Pancreas (tissue), 10 donors: ENCODE results near the gene FTO. TPM values are rescaled to one million over a fixed set of nuclear protein-coding genes. Genes with fewer than 3 reads are reported as not detected.
A peak's percentile ranks its signal among the peaks of the same experiment; 100 is the strongest.

Source experiments
- ATAC-seq, 4 donors: fragments of 200-7000 bp; cut with Tn5 transposase; one replicate each; pipeline versions ENCODE4 v1.8.0 to v1.9.1; 2020; ENCODE audit warnings: mild to moderate bottlenecking in 4 of 4, moderate library complexity in 4 of 4
- DNase-seq, 6 donors: peaks; one replicate each; pipeline ENCODE4 v3.0.0-alpha.2; 2020
- FAIRE-seq: peaks from 2 replicates; lab custom pipeline; 2012; peaks lifted over from hg19 to GRCh38; lab: Jason Lieb, UNC
- H3K27ac ChIP-seq, 4 donors: fragments of 200-600 bp; sonication (generic); 1 replicate in 3 of 4; 2 replicates in 1 of 4; pipeline versions ENCODE4 v1.5.0 to v1.8.0; 2020
- H3K27me3 ChIP-seq, 4 donors: fragments of 200-600 bp; one replicate each; pipeline ENCODE4 v1.8.0; 2021
- H3K36me3 ChIP-seq, 3 donors: fragments of 200-600 bp; sonication (generic) in 1 of 3; one replicate each; pipeline versions ENCODE4 v1.5.0 to v1.8.0; 2020 to 2021
- H3K4me1 ChIP-seq, 3 donors: fragments of 200-600 bp; one replicate each; pipeline ENCODE4 v1.8.0; 2021
- H3K4me3 ChIP-seq, 4 donors: fragments of 200-600 bp; sonication (generic) in 2 of 4; one replicate each; pipeline versions ENCODE4 v1.5.0 to v1.8.0; 2020 to 2021
- H3K9me3 ChIP-seq, 4 donors: fragments of 200-600 bp; one replicate each; pipeline ENCODE4 v1.8.0; 2021
- CTCF ChIP-seq, 4 donors: fragments of 200-600 bp; sonication (generic) in 3 of 4; IDR thresholded peaks; one replicate each; pipeline versions ENCODE4 v1.5.0 to v1.8.0; 2021; ENCODE audit warnings: antibody characterized with exemption in 4 of 4
- WGBS, 2 donors: extraction: QIAGEN DNeasy Blood & Tissue Kit; methylation state at CpG; one replicate each; pipeline ENCODE4 v1.1.7; 2013; 5-methylcytosine and 5-hydroxymethylcytosine counted together
- intact Hi-C, 3 donors: fragments of 100-400 bp; cut with DNase I; formaldehyde crosslinking; loops; one replicate each; pipeline versions ENCODE4 v1.11.1 to v1.14.2; 2022
- polyA plus RNA-seq, 2 donors: library from polyadenylated mRNA; stranded (reverse); fragments of 200-250 nt; gene quantifications; one replicate each; pipeline ENCODE4 v1.2.3, GENCODE V29; 2013
- total RNA-seq, 6 donors: library from RNA; stranded (reverse); fragmentation: NEBNext Ultra II Directional in 4 of 6; extraction: Animal tissue kit (Norgen Biotek cat#: 25700) in 4 of 6; gene quantifications; one replicate each; pipeline versions ENCODE4 v1.2.1 to v1.2.4, GENCODE V29; 2021 to 2023
- donor health status: healthy with polysubstance abuse.
- donor health status: DM: no; HTN: no; CAD: no; lungs with moderate emphysema.
- donor health status: DM: no; HTN: no; CAD: no.
- donor health status: control.
- donor health status: control.
- donor health status: Bipolar disorder and iron deficiency.
- donor health status: DM: yes; HTN: yes; CAD: no.
- donor health status: DM: no; HTN: no; CAD: no.
- donor health status: DM: no; HTN: no; CAD: no.
- donor health status: DM: yes; HTN: yes; CAD: no.

Gene FTO
- total and polyA plus RNA-seq, 8 donors = 7.6 to 45.0 (median 31.7) TPM

DNA sequence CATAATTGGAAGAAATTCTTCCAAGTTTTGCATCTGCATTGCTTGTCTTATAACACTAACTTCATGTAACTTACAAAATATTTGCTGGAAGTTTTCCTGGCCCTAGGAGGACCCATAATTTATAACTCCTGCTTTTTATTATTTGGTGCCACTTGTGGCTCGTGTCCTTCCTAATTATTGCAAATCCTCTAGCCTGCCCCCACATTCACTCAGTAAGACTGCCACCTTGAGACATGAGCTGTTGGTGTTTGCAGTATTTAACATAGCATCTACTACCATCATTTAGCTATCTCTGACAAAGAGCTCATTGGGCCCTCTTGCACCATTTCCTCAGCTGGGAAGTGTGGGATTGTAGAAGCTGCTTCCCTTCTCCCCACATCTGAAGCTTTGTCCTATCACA is 49.5 kb downstream of the FTO start:
- ATAC-seq = no peak
- H3K4me3 ChIP-seq = no peak overlapping the region

GRCh38 chr16:53755026-53755910 is 51.3 kb downstream of the FTO start:
- intact Hi-C loops = no loop called here
- Histone ChIP-seq H3K27ac (peak overlapping the region; percentile 15 to 69 (median 58)), H3K27me3 (no peaks in the 10 kb centered on the region), H3K4me3 (no peak overlapping the region), H3K9me3 (no peaks in the 10 kb centered on the region), H3K4me1 (peaks cover 17 to 33% (median 22%) of the 10 kb centered on the region in 3 donors), H3K36me3 (no peaks in the 10 kb centered on the region)
- TF ChIP-seq CTCF (IDR thresholded peaks at IDR 0.05) = no peak
- DNase-seq (peak; percentile 43 to 80 (median 61)), ATAC-seq (peak; percentile 77 to 86 (median 82)), FAIRE-seq (no peak)
- 60 to 61% methylated on average over 9 of the region's 9 CpGs for WGBS, 2 donors

More for the DNA sequence above, 49.5 kb downstream of the FTO start:
- H3K9me3 ChIP-seq = no peaks in the 10 kb centered on the region
- 64 to 86% methylated on average over 1 of the region's 1 CpG for WGBS, 2 donors
- TF ChIP-seq CTCF (IDR thresholded peaks at IDR 0.05) = no peak
- DNase-seq = no peak
- H3K36me3 ChIP-seq = no peaks in the 10 kb centered on the region
- peaks cover 17 to 33% (median 22%) of the 10 kb centered on the region in 3 donors for H3K4me1 ChIP-seq
- FAIRE-seq = no peak
- no peaks in the 10 kb centered on the region for H3K27me3 ChIP-seq
- H3K27ac ChIP-seq = no peak overlapping the region
- intact Hi-C loops = no loop called here

GRCh38 chr16:53756275-53756996 is 52.5 kb downstream of the FTO start:
- peak overlapping the region; percentile 15 to 69 (median 58) for H3K27ac ChIP-seq
- H3K9me3 ChIP-seq = no peaks in the 10 kb centered on the region
- WGBS, 2 donors = 28% methylated on average over 4 of the region's 4 CpGs
- H3K4me1 ChIP-seq = peaks cover 17 to 33% (median 23%) of the 10 kb centered on the region in 3 donors
- intact Hi-C loops = no loop called here
- H3K4me3 ChIP-seq = no peak overlapping the region
- no peak for DNase-seq
- peak; percentile 57 to 79 (median 72) for ATAC-seq
- TF ChIP-seq CTCF (IDR thresholded peaks at IDR 0.05) = no peak
- no peaks in the 10 kb centered on the region for H3K36me3 ChIP-seq
- H3K27me3 ChIP-seq = no peaks in the 10 kb centered on the region
- peak; percentile 54 for FAIRE-seq

DNA sequence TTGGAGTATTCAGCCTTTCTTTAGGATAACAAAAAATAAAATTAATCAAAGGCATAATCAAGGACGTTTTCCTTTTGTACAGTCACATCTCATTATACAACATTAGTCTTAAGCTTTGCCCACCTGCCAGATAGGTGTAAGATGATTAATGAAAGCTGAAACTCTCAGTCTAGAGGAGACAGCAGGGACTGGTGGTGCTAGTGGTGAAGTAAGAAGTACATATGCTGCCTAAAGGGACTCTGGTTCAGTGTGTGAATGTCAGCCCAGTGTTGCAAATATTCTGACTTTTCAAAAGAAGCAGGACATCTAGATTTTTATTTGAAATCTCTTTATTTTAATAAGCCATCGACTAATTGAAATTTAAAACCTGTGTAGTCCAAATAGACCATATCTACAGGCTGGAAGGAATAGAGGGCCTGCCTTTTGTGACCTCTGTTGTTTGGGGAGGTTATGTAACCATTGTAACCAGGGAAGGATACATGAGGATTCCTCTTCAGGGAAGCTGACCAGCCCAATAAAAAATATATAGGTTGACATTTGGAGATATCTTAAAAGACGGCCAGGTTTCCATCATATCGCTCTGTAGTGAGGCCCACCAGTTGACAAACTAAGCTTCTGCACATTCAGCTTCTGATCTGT is 54.1 kb downstream of the FTO start:
- no peak for TF ChIP-seq CTCF (IDR thresholded peaks at IDR 0.05)
- ATAC-seq (no peak), DNase-seq (no peak), FAIRE-seq (no peak)
- Histone ChIP-seq H3K9me3 (no peaks in the 10 kb centered on the region), H3K4me3 (no peak overlapping the region), H3K27ac (peak overlapping the region in 3 of 4 donors; percentile 8 to 69 (median 55)), H3K36me3 (no peaks in the 10 kb centered on the region), H3K27me3 (no peaks in the 10 kb centered on the region), H3K4me1 (peaks cover 17 to 45% (median 39%) of the 10 kb centered on the region in 3 donors)
- 47 to 50% methylated on average over 4 of the region's 4 CpGs for WGBS, 2 donors
- intact Hi-C loops = no loop called here
